NCI-H2196 treated with DMSO at 0.1 percent for 48 hours (cell line): ENCODE data around the gene GRM5.

Experiments
- DNase-seq: peaks from one replicate; lab custom pipeline; 2025; ENCODE audit not compliant: unreplicated experiment; lab: John Stamatoyannopoulos, UW

Gene GRM5

DNA sequence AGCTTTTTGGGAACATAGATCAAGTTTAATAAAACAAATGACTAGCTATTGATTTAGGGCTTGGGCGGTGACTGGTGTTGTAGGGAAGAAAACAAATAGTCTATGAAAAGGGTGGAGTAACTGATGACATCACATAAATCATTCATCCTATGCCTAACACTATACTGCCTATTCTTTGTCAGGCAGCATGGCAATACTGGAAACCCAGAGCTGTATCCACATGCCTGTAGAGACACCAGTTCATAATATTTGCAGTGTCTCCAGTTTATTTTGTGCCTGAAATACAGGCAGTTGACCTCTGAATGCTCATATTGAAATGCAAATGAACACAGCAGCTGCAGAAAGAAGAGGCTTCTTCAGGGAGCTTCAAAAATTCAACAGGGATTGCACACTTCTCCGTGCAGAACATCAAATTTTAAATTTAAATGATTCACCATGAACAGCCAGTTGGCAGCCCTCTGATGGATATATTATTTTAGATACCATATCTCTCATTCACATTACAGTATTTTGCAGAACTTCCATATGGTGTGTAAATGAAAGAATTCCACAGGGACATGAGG is 445.1 kb downstream of the GRM5 start:
- DNase-seq, result no peak

DNA sequence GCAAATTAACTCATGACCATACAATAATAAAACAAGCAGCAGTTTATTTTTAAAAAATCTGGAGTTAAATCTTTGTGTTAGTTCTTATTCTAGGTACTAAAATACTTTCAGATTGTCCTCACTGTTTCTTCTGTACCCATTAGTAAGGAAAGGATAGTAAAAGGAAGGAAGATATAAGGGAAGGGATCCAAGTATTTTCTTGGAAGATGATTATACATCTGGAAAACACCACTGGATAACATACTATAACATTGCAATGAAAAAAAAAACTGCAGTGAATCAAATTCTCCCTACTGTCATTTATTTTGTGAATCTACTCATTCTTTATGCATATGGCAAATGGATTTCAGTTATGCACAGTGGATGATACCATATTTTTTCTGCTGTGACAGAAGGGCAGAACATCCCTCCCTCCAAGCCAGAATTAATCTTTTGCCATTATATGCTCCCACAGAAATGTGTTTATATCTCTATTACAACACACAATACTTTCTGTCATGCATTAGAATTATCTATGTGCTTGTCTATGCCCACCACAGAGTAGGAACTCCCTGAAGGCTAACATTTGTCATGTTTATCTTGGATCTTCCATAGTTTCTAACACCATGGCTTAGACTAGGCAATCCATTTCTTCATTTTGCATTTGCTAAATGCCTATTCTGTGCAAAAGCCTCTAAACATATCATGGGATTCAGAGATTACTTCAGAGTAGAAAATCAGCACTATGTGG is 446.0 kb downstream of the GRM5 start:
- DNase-seq, result no peak

DNA sequence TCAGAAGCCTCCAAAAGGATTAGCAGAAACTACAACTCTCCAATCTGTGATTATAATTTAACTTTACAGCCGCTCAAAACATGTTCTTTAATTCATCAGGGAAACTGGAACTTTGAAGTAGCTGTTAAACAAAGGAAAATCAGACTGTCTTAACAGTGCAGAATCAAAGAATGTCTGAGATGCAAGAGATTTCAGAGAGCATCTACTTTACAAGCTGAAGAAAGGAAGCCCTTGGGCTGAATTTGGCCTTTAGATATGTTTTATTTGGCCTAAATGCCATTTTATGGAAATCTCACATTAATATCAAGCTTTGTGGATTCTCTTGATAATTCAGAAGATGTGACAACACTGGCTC is 446.7 kb downstream of the GRM5 start:
- no peak for DNase-seq

DNA sequence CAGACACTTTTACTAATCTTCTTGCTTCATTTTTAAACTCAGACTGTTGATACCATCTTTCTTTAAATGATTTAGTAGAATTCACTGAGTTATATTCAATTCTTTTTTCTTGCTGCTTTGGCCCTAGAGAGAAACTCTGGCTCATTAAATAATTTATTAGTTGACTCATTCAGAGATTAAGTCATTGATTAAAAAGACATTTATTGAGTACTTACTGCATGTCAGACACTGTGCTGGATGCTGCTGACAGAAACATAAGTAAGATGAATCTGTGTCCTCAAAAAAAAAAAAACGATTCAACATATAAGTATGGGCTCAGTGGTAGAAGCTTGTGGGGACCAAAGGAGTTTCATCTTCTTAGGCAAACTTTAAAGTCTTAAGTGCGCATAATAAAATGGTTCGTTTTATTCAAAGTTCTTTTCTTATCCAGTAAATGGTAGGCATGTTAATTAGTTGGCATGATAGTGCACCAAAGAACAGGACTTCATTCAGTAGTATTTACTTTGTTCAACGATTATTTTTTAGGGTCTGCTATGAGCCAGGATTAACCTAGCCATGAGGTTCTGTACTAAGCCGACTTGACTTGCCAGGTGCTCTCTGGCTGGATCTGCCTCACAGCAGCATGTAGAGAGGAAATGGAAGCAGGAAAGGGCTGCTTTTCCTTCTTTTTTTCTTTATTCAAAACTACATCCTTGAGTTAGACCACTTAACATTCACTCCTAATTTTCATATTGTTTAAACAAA is 447.3 kb downstream of the GRM5 start:
- no peak for DNase-seq

DNA sequence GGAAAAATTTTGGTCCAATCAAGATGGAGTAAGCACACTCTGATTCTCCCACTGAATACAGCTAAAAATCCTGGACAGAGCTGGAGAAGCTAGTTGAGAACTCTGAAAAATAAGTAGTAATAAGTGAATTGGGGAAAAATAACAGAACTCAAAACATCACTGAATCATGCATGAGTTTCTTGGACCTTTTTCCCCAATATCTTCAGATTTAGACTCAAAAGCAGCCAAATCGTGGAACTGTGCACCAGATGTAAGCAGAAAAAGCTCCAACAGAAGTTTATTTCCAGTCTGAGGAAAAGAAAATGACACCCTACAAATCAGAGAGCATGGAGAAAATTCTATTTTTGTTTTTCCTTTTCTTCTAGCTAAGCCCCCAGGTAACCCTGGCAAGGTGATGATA is 448.6 kb downstream of the GRM5 start:
- DNase-seq, result no peak

DNA sequence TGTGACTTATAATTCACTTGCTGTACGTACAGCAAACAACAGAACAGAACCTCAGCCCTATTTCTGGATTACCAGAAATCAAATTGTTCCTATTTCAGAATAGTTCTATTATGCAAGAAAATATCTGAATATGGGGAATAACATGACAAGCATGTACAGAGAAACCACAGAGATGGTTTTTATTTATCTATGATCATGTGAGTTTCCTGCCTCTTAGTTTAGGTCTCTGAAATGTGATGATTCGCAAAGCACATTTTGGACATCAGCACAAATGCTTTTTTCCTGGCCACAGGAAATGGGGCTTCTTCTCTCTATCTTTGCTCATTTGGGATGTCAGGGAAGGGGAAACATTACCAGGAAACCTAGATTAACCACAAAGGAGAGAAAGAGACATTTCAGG is 461.5 kb downstream of the GRM5 start:
- no peak for DNase-seq

DNA sequence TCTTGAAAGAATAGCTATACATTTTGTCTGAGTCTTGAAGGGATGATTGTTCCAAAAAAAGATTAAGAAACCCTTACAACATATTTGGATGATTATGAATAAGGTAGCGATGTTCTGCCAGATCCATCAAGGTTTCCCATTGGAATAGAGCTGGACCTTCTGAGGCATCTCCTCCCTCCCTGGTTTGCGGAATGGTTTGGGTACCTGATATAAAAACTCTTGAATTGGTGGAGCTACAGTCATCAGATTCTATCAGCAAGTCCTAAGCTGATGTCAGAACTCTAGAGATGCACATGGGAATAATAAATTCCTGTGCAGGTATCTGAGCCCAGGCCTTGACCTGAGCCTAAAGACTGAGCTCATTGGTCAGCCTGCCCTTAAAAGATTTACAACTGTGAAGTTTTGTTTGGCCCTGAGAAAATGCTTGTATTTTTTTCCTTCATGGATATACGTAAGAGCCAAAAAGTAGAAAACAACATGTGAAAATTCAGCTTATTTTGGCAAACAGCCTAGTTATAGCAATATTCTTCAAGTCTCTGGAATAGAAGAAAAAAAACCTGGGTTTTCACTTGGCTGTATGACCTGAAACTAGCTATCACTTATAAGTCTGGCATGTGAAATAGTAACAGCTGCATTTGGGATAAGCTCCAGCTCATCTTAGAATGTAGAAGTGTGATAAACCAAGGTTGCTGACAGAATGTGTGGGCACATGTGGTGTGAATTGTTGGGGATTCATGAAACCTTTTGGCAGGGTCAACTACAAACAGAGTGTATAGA is 462.5 kb downstream of the GRM5 start:
- no peak for DNase-seq

DNA sequence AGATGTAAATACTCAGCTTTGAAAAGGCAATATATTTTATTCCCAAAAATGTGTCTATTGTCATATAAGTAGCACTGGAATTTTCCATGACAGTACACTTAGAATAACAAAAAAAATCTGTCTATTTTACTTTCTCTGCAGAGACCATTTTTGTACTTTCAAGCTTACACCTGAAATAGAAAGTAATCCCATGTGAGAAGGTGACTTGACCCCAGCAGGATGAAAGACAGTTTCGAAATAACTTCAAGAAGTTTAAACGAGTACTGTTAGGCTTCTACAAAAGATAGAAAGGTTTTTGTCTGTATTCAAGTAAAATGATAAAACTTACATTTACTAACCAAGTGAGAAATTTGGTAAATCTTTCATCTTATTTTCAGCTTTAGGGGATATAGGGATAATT is 468.4 kb downstream of the GRM5 start:
- DNase-seq, result no peak

DNA sequence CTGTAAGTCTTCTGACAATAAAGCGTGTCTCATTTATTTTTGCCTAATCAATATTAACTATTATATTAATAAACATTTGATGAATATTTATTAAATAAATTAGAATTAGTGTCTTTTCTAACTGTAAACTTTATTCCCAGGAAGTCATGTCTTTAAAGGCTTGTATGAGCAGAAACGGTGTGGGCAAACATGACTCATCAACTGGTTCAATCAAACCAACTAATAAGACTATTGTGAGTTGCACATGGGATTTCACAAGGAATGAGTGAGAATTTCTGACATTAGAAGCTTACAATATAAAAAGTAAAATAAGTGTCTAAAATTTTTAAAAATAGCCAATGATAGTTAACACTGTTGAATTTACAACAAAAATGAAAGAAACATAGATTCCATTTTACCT is 469.0 kb downstream of the GRM5 start:
- no peak for DNase-seq

DNA sequence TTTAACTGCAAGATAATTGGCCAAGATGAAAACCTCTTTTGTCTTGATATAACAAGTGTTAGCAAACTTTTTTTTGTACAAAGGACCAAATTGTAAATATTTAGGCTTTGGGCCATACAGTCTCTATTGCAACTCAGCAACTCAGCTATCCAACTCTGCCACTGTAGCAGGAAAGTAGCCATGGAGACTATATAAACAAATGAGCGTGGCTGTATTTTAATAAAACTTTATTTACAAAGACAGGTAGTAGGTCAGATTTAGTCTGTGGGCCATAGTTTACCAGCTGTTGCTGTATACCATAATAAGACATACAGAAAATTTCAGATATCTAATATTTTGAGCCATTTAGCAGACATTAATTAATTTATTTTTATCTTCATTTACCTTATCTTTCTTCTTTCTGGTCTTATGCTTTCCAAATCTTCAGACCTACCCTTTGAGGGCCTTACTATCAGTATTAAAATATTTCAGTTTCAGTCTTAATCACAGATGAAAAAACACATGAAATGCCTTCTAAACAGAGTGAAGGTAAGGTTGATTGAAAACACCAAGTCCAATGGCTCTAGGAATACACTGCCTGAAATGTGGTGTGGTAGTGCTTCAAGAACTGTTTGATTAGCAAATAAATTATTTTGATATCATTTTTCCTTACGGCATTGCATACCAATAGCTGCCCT is 471.4 kb downstream of the GRM5 start:
- no peak for DNase-seq

DNA sequence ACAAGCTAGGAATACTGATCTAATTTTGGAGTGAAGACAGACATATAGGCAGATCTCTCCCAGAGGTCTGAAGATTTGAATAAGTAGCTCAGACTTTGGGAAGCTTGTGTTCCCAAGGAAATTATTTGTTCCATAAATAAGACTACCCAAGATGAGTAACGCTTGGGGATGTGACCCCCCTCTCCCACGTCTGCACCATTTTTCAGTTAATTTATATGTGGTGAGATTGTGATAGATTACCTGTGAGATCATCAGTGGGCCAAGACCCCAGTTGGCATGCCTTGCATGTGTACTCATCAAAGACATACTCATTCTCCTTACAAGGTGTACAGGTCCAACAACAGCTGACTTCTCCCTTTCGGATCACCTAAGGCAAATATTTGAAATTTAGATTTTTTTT is 475.4 kb downstream of the GRM5 start:
- no peak for DNase-seq

DNA sequence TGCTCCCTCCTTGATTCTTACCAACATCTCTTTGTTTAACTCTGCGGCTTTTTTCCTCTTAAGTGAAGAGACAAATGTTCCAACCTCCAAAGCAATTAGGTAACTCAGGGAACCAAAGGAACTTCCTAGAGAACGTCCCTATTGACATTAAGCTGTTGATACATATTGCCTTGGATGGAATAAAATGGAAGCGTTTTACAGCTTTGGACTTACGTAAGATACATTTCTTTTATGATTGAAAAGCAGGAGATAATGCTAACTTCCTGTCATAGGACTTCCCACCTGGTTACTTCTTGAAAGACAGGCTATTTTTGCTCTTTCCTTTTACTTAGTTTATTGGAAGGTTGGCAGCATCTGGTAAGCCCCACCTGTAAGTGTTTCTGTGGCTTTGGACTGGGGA is 482.5 kb downstream of the GRM5 start:
- no peak for DNase-seq

DNA sequence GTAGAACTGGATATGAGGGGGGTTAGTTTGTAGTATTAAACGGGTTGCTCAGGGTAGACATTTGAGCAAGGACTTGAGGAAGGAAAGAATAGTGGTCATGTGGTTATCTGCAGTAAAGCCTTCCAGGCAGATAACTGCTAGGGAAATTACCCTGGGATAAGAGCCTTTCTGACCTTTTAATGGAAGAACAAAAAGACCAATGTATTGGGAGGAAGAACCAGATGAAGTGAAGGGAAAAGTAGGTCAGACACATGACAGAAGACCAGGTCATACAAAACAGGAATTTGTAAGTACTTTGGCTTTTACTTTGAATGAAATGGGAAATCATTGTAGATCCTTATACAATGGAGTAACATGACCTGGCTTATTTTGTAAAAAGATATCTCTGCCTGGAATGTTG is 486.3 kb downstream of the GRM5 start:
- DNase-seq, result no peak

DNA sequence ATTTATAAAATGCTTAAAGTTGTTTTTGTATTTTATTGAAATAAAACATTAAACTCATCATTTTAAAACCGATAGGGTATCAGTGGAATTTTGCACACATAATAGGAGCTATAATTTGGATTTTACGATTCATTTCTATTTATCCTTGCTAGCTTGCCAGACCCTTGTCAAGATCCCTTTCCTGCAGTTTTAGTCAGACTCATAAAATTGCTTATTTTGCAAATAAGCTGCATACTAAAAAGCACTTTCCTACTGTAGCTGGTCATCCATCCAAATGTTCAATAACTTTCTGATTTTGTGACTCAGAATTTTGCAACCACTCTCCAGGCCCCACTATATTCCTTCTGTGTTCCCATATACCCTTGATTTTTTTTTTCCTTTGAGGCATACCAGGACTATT is 489.0 kb downstream of the GRM5 start:
- no peak for DNase-seq

DNA sequence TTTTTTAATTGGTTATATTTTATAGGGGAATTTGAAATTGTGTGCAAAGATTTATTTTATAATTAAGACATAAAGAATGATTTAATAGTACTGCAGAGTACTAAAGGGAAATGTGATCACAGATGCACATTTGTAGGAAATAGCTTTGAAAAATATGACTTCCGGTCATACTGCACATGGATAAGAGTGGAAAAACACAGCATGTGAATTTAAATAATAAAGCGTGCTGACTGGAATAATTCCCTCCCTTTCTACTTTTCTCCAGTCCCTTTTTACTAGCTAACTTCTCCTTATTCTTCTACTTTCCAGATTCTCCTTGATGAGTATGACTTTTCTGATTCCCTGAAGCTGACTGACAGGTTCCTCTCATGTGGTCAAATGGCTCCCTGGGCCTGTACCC is 489.9 kb downstream of the GRM5 start:
- no peak for DNase-seq

DNA sequence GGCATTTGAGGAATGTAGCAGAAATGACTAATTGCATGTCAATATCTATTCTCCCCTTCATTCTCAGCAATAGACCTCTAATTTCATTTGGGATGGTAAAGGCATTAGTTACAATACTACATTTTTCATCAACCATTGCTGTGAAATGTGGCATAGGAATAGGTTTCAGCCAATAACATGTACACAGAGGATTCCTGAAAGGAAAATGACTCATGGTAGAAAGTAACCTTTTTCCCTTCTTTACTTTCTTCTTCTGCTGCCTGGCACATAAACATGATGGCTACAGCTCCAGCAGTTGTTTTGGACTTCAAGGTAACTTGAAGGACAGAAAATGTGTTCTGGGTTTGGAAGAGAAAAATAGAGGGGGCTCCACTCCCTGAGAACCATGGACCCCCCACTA is 496.4 kb downstream of the GRM5 start:
- DNase-seq, result no peak

DNA sequence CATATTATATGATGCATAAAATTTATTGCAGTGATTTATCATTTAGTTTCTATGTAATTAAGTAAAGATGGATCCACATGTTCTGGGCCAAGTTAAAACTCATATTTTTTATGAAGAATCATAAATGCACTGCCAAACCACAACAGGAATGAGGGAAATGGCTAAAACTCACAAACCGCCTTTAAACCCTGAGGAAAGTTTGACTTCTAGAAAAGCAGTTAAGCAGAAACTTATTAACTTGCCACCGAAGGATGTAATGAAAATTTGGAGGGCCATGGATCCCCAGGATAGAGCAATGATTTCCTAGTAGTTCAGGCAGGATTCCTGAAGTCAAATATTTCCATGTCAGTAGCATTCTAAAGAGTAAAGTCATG is 510.0 kb downstream of the GRM5 start:
- no peak for DNase-seq

DNA sequence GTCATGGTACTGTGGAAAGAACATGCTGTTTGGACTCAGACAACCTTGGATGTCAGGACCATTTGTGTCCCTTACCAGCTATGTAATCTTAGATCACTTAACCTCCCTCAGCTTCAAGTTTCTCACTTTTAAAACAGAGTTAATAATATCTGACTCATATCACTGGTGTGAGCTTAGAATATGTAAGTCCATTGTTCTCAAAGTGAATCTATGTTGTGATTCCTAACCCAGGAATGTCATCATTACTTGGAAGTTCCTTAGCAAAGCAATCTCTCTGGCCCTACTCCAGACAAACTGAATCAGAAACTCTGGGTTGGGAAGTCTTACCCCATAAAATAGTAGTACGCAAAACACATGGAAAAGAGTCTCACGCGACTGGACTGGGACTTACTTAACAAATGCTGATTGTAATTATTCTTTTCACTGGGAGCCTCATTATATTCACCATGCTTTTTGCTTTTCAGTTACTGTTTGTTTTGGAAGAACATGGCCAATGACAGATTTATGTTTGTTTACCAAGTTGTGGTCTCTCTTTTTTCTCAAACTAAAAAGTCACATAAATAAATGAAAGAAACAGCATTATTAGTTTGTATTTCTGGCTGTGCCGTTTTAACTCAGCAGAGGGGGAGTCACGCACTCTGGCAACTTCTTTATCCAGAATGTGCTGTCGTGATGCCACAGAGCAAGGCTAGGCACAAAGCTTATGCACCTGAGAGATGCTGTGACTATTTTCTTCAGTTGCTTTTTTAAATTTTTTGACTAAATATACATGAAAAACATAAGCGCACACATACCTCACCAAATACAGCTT is 510.6 kb downstream of the GRM5 start:
- DNase-seq, result no peak

DNA sequence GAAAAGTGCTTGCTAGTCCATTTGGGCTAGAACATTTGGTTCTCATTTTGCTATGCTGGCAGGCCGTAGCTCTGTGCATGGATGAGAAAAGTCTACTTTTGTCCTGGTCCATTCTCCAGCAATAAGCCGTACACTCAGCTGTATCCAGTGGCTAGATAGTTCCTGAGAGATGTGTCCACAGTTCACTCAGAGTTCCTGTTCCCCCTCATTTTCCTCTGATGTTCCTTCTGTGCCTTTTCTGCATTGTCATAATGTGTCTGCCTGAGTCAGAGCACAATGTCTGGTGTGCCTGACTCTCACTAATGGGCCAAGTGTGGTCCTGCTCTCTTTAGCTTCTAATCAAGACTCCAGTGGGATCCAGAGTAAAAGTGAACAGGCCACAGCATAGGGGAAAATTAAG is 512.6 kb downstream of the GRM5 start:
- DNase-seq, result no peak

DNA sequence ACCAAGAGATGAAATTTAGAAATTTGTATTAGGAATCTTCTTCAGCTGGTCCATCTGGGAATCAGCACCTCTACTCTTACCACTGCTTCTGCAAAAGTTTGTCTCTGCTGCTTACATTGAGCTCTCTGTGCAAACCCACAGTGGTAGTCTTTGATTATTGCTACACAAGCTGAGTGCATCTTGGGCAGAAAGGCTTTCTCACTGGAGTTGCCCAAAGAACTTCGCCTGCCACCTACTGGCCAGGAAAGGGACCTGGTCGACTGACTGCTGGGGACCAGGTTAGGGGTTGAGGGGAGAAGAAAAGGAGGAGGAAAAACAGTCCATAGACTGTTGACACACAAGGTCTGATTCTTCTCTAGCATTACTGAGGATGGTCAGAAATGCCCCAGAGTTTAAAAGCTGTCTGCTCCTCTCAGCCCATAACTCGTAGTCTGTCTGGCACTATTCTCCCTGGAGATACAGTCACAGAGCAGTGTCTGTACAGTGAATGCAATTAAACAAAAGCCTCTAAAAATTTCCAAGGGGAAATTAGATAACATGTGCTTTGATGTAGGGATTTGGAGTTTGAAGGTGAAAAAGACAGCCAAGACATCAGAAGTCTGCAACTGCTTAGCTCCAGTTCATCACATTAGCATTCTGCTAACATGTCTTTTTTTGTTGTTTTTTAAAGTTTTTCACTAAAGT is 513.3 kb downstream of the GRM5 start:
- no peak for DNase-seq
